Left lung (tissue), 10 donors: Measurements from ENCODE around the gene PAH. TPM values are rescaled to one million over a fixed set of nuclear protein-coding genes. Genes with fewer than 3 reads are reported as not detected.

Source experiments
- ATAC-seq: fragments of 200-7000 bp; cut with Tn5 transposase; one replicate; pipeline ENCODE4 v1.9.1; 2020; ENCODE audit warnings: moderate library complexity
- DNase-seq, 4 donors: peaks; one replicate each; pipeline ENCODE4 v3.0.0-alpha.2; 2013 to 2020
- H3K27ac ChIP-seq, 2 donors: fragments of 200-600 bp; sonication (generic) in 1 of 2; one replicate each; pipeline versions ENCODE4 v1.5.0 to v1.8.0; 2020 to 2021
- H3K27me3 ChIP-seq, 2 donors: fragments of 200-600 bp; sonication (generic) in 1 of 2; one replicate each; pipeline versions ENCODE4 v1.5.0 to v1.8.0; 2020 to 2021
- H3K36me3 ChIP-seq, 2 donors: fragments of 200-600 bp; sonication (generic) in 1 of 2; one replicate each; pipeline versions ENCODE4 v1.5.0 to v1.8.0; 2020 to 2021
- H3K4me1 ChIP-seq, 2 donors: fragments of 200-600 bp; one replicate each; pipeline ENCODE4 v1.8.0; 2021
- H3K4me3 ChIP-seq, 2 donors: fragments of 200-600 bp; sonication (generic) in 1 of 2; one replicate each; pipeline versions ENCODE4 v1.5.0 to v1.8.0; 2020 to 2021; ENCODE audit warnings: mild to moderate bottlenecking in 1 of 2
- H3K9me3 ChIP-seq, 2 donors: fragments of 200-600 bp; sonication (generic) in 1 of 2; one replicate each; pipeline versions ENCODE4 v1.5.0 to v1.8.0; 2020 to 2021
- intact Hi-C, 2 donors: fragments of 100-400 bp; cut with DNase I; formaldehyde crosslinking; loops; one replicate each; pipeline versions ENCODE4 v1.11.2 to v1.14.2; 2022
- polyA plus RNA-seq, 6 donors: library from polyadenylated mRNA; unstranded; fragments of 120-200 nt; gene quantifications; one replicate each; pipeline ENCODE4 v1.2.1, GENCODE V29; 2013; ENCODE audit not compliant: insufficient read length in 6 of 6
- total RNA-seq, 2 donors: library from RNA; stranded (reverse); fragmentation: NEBNext Ultra II Directional; extraction: Animal tissue kit (Norgen Biotek cat#: 25700); gene quantifications; one replicate each; pipeline ENCODE4 v1.2.1, GENCODE V29; 2021
- TF ChIP-seq, protein P1 (sequence below), 2 donors: fragments of 200-600 bp; sonication (generic) in 1 of 2; IDR thresholded peaks; one replicate each; pipeline versions ENCODE4 v1.5.0 to v1.8.0; 2021; ENCODE audit warnings: antibody characterized with exemption in 2 of 2
- donor health status: DM: no; HTN: yes; CAD: no.
- donor health status: DM: no; HTN: no; CAD: no.

Gene PAH
- total and polyA plus RNA-seq, 8 donors = 0.29 to 1.1 (median 0.71) TPM; not detected in 2

- Histone ChIP-seq H3K27me3 (peaks cover 70 to 94% of the 10 kb centered on the region in 2 donors), H3K36me3 (no peaks in the 10 kb centered on the region), H3K4me3 (no peak overlapping the region), H3K4me1 (peaks cover 0 to 1% of the 10 kb centered on the region in 2 donors), H3K27ac (no peak overlapping the region), H3K9me3 (no peaks in the 10 kb centered on the region)
- TF ChIP-seq, protein P1, sequence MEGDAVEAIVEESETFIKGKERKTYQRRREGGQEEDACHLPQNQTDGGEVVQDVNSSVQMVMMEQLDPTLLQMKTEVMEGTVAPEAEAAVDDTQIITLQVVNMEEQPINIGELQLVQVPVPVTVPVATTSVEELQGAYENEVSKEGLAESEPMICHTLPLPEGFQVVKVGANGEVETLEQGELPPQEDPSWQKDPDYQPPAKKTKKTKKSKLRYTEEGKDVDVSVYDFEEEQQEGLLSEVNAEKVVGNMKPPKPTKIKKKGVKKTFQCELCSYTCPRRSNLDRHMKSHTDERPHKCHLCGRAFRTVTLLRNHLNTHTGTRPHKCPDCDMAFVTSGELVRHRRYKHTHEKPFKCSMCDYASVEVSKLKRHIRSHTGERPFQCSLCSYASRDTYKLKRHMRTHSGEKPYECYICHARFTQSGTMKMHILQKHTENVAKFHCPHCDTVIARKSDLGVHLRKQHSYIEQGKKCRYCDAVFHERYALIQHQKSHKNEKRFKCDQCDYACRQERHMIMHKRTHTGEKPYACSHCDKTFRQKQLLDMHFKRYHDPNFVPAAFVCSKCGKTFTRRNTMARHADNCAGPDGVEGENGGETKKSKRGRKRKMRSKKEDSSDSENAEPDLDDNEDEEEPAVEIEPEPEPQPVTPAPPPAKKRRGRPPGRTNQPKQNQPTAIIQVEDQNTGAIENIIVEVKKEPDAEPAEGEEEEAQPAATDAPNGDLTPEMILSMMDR (IDR thresholded peaks at IDR 0.05) = no peak
- ATAC-seq = no peak
- intact Hi-C loops = no loop called here
- no peak for DNase-seq
Measured at GRCh38 chr12:102963796-102964195, 46.8 kb upstream of the PAH start.

GRCh38 chr12:102962986-102963385 lies 45.9 kb upstream of the PAH start:
- Histone ChIP-seq H3K36me3 (no peaks in the 10 kb centered on the region), H3K27me3 (peaks cover 78 to 94% of the 10 kb centered on the region in 2 donors), H3K9me3 (no peaks in the 10 kb centered on the region), H3K4me3 (no peak overlapping the region), H3K27ac (no peak overlapping the region), H3K4me1 (peaks cover 0 to 9% of the 10 kb centered on the region in 2 donors)
- DNase-seq (no peak), ATAC-seq (no peak)
- TF ChIP-seq, protein P1 (IDR thresholded peaks at IDR 0.05) = no peak
- intact Hi-C loops = no loop called here

DNA sequence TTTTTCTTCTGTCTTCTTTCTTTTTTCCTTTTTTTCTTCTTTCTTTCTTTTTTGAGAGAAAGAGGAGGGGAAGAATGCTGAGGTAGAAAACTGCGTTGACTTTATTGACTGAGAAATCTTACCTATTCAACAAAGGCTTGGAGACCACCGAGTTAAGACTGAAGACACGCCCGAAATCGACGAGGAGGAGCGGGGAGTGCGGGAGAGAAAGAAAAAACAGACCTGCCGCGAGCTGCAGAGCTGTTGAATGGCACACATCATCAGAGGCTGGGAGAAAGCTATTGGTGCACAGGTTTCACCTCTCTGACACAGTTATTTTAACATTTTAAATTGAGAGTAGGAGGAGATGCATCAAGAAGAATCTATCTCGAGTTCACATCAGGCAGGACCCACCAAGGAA lies 45.5 kb upstream of the PAH start:
- Histone ChIP-seq H3K4me3 (no peak overlapping the region), H3K27me3 (peaks cover 82 to 97% of the 10 kb centered on the region in 2 donors), H3K4me1 (peaks cover 0 to 14% of the 10 kb centered on the region in 2 donors), H3K27ac (no peak overlapping the region), H3K36me3 (no peaks in the 10 kb centered on the region), H3K9me3 (no peaks in the 10 kb centered on the region)
- no peak for ATAC-seq
- intact Hi-C loops = no loop called here
- no peak for DNase-seq
- TF ChIP-seq, protein P1 (IDR thresholded peaks at IDR 0.05) = no peak

GRCh38 chr12:102961466-102961855 lies 44.4 kb upstream of the PAH start:
- no peak for DNase-seq
- intact Hi-C loops = no loop called here
- TF ChIP-seq, protein P1 (IDR thresholded peaks at IDR 0.05) = no peak
- no peak for ATAC-seq
- no peak overlapping the region for H3K4me3 ChIP-seq
- H3K9me3 ChIP-seq = no peaks in the 10 kb centered on the region
- no peaks in the 10 kb centered on the region for H3K36me3 ChIP-seq
- peaks cover 93 to 99% of the 10 kb centered on the region in 2 donors for H3K27me3 ChIP-seq
- H3K4me1 ChIP-seq = peaks cover 0 to 16% of the 10 kb centered on the region in 2 donors
- H3K27ac ChIP-seq = no peak overlapping the region

- DNase-seq (no peak), ATAC-seq (no peak)
- peaks cover 0 to 16% of the 10 kb centered on the region in 2 donors for H3K4me1 ChIP-seq
- no peak overlapping the region for H3K27ac ChIP-seq
- H3K36me3 ChIP-seq = no peaks in the 10 kb centered on the region
- no peaks in the 10 kb centered on the region for H3K9me3 ChIP-seq
- H3K27me3 ChIP-seq = peaks cover 97 to 99% of the 10 kb centered on the region in 2 donors
- intact Hi-C loops = no loop called here
- TF ChIP-seq, protein P1 (IDR thresholded peaks at IDR 0.05) = no peak
- H3K4me3 ChIP-seq = no peak overlapping the region
Measured at GRCh38 chr12:102960766-102961465, 43.9 kb upstream of the PAH start.
